ENCODE results near the gene ZDBF2.
"Not testable (repeated sequence)": the region's sequence is repeated elsewhere in the genome, so short reads cannot be mapped to it uniquely, and the experiment has no call there.

ZDBF2 gene

DNA sequence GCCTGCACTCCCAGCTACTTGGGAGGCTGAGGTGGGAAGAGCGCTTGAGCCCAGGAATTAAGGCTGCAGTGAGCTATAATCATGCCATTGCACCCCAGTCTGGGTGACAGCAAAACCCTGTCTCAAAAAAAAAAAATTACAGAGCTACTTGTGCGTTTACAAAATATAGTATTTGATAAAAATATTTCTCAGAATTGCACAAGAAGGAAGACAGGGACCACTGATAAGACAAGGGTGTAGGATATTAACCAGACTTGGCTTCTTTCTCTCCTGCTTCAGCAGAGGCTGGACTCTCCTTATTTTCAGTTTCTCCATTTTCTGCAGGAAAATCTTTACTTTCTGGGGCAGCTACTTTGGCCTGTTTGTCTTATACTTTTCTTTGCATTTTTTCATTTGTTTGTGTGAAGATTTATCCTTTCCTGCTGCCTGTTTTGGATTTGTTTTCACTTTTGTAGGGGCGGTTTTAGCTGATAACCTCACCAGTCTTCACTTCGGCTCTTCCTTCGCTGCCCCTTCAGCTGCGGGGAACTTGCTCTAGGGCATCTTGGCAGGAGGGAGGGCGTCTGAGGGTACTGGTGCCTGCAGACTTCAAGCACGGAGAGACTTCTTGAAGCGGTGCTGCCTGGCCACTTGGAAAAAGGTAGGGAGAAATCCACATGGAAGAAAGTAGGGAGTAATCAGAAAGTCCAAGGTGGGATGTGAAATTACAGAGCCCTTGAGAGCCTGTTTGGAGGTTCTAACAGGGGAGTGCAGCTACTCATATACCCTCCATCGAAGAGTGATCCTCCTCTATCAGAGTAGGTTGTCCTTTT lies 14.9 kb upstream of the ZDBF2 start:
- DNase-seq (ENCODE audit: low read depth, low spot score) = no peak

DNA sequence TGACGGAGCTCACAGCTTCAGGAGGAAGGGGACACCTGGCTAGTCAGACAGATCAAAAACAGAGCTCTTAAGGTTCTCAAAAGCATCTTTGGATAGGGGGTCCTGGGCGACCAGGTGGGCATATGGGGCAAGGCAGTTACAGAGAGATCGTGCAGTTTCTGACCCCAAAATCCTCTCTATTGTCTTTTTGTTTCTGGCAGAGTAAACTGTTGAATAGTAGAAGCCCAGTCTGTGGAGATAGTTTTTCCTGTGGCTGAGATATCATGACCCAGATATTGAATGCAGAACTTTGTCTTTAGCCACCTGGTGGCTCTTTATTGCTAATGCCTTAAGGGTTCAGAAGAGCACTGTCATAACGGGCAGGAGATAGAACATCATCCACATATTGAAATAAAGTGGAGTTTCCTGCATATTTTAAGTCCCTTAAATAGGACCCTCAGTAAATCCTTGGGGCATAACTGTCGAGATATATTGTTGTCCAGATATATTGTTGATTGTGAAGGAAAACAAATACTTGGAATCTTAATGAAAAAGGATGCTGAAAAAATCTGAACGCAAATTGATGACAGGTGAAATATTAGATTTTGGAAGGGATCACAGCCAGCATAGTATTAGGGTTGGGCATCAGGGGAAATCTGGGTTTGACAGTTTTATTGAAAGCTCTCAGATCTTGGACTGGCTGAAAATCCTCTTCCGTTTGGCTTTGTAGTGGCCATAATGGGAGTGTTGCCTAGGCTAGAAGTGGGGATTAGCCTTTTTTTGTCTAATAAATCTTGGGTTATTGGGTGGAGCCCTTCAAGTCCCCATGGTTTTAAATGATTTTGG lies 14.1 kb upstream of the ZDBF2 start:
- DNase-seq (ENCODE audit: low read depth, low spot score) = peak; percentile 32

DNA sequence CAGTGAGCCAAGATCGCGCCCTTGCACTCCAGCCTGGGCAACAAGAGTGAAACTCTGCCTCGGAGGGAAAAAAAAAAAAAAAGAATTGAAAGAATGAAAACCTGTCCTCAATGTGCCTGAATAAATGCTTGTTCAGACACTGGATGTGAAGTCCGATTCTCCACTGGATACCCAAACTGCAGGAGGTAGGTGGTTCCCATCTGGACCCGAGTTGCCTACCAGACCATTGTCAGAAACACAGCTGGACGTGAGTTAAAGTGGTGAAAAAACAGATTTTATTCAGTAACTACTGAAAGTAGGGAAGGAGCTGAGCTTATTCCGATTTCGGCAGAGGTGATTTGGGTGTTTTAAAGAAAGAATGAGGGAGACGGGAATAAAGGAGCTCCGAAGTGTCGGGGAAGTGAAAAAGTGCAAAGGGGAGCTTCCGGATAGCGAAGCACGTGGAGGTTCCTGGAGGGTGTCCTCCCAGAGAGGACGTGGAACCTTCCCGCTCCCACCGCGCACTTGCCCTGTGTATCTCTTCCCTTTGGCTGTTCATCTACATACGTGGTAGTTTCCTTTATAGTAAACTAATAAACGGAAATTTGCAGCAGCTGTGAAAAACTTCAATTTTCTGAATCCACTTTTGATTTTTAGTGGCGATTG lies 10.4 kb upstream of the ZDBF2 start:
- DNase-seq (ENCODE audit: low read depth, low spot score) = no peak

DNA sequence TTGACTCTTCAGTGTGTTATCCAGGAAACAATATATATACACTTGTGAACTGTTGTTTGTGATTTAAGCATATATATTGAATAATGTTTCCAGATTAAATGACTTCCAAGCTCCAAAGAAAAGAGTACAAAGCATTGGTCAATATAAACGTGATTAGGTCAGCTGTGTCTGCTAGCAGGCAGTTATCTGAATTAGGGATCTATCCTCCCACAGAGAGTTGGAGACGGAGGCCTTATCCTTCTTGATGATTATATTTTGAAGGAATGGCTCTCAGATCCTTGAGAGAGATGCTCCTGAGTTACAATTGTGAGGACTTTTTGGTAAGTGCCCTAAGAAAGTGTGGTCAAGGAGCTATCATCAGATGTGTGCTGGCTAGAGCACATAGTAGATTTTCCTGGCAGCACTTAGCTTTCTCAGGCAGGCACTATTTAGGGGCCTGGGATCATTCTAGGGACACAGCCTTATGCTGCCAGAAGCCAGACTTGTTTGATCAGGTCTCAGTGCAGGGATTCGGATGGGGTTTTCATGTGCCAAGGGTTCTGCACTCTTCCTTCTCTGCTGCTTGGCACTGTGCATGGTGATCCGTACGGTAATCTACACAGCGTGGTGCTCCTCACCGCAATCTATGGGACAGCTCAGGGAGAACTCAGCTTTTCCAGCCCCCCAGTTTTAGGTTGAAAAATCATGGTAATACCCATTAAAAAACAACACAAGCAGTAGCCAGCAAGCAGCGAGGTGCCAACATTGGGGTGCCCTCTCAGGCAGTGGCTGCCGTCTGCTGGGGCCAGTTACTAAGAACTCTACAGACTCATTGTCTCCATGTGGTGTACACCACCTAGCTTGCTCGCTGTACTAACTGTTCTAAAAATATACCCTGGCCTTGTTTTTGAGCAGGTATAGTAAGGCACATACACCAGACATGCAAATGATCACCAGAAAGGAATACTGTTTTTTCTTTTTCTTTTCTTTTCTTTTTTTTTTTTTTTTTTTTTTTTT lies 8.0 kb upstream of the ZDBF2 start:
- DNase-seq (ENCODE audit: low read depth, low spot score) = no peak

DNA sequence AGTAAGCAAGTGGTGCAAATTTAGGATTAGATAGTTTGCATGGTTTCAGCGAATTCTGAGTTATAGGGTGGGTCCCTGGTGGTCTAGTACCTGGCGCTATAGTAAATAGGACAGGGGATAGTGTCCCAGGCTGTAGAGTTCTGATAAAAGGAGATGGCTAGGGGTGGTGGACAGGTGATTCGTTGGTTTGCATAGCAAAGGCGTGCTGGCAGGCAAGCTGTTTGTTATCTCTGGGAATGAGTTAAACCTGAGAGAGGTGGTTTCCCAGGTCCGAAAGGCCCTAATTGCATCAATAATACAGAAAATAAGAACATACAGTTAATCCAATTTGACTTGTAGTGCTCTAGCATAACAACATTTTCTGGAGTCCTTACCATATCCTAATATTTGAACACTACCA lies 6.9 kb upstream of the ZDBF2 start:
- no peak for DNase-seq (ENCODE audit: low read depth, low spot score)

DNA sequence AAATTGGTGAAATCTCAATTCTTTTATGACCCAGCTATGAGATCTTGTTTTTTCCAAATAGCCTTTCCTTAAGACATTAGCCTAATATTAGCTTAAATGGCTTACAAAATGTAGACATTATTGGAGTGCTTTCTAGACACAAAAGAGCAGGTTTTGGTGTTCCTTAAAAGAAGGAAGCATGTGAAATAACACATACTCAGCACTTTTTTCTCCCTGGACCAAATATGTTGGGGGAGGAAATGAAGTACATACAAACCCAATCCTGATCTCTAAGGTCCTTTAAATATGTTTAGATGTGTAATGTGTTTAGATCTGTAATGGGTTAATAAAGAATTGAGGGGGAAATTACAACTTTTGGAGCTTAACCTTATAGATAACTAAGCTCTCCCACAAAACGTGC lies 3.4 kb upstream of the ZDBF2 start:
- no peak for DNase-seq (ENCODE audit: low read depth, low spot score)

DNA sequence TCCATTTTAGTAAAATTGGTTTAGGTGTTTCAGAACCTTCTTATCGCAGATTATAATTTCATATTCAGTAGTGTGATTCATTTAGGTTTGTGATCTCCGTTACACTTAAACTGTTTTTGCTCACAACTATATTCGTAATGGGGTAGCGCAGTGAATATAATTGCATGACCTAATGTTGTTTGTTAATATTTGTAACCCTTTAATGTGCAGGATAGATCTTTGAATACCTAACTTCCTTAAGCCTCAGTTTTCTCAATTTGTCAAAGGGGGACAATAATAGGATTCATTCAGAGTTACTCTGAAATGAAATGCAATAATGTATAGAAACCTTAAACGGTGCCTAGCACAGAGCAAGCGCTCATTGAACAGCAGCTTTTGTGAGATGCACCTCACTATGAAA lies 558 bp upstream of the ZDBF2 start:
- DNase-seq (ENCODE audit: low read depth, low spot score) = no peak

DNA sequence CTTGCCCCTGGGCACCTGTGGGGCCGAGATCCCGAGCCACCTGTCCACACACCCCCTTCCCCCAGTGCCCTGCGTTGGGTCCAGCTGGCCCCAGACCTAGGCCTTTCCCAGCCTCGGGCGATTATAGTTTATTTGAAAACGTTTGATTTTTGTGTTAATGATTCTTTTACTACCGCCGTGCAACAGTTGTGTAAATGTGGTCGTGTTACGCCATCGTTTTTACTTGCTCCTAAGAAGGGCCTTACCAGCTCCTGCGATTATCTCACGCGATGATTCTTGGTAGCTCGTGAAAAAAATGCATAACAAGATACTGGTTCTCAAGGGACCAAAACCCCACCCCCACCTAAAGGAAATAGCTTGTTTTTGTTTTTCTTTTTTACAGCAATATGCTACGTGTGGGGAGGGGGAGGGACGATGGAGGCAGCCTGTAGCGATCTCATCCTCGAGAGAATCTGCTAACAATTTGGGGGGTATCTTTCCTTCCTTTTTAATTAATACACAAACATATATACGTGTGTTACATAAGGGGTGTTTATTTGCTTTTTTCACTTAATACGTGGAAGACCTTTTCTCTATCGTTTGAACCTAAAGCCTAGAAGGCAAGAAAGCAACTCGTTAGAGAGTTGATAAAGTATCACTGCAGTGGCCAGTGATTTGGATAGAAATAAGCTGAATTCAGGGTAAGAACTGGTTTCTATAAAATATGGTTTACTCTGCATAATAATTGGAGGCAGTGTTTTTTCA lies 1.0 kb downstream of the ZDBF2 start:
- DNase-seq (ENCODE audit: low read depth, low spot score) = peak; percentile 47

DNA sequence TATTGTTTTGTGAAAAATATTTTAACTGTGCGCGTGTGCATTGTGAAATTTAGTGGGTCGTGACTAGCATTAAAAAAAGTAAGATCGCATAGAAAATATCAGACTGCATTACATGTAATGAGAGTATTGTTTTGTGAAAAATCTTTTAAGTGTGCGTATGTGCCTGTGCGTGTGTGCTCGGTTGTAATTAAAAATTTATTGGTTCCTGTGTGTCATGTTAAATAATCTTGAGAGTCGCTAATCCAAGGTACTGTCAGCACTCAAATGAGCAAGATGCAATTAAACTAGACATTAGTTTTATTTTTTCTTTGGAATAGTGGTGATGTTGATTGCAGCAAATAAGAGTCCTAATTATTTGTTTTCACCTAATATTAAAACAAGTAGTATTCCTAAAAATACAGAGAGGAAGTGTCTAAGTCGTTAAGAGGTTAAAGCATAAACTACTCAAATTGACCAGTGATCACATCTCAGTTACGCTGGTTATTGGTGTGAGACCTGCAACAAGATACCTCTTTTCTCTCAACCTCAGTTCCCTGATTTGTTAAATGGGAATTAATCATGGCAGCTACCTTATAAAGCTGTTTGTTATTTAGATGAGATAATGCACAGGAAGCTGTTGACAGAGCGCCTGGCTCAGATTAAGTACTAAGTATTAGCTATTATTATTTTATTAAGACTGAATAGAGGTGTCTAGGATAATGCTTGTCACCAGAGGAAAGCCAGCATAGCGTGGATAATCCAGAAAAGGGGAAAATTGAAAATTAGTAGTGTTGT lies 1.9 kb downstream of the ZDBF2 start:
- no peak for DNase-seq (ENCODE audit: low read depth, low spot score)

DNA sequence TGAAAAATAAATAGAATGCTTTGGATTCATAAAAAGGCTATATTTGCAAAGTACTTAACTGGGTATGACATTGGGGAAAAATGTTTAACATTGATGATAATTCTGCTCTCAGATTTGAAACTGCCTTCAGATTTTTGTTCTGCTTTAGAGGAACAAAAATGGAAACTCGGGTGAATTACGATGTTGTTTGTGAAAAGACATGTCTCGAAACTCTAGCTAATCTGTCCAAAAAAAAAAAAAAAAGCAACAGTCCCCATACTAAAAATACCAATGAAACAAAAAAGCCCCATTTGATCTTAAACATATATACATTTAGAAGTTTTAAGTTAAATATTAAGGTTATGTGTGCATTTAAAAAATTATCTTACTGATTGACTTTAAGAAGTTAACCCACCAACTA lies 3.0 kb downstream of the ZDBF2 start:
- no peak for DNase-seq (ENCODE audit: low read depth, low spot score)

DNA sequence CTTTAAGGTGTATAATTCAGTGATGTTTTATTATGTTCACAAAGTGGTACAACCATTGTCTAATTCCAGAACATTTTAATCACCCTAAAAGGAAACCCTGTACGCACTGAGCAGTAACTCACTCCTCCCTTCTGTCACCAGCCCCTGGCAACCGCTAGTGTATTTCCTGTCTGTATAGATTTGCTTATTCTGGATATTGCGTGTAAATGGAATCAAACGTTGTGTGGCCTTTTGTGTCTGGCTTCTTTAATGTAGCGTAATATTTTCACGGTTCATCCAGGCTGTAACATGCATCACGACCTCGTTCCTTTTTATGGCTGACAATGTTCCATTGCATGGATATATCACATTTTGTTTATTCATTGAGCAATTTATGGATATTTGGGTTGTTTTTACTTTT lies 8.3 kb downstream of the ZDBF2 start:
- no peak for DNase-seq (ENCODE audit: low read depth, low spot score)

DNA sequence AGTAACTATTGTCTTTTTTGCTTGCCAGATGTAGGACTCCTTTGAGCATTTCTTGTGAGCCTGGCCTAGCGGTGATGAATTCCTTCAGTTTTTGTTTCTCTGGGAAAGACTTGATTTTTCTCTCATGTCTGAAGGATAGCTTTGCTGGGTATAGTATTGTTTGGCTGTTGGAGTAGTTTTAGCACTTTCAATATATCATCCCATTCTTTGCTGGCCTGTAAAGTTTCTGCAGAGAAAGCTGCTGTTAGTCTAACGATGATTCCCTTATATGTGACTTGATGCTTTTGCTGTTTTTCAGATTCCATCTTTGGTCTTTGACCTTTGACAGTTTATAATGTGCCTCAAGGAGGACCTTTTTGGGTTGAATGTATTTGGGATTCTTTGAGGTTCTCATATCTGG lies 12.7 kb downstream of the ZDBF2 start:
- no peak for DNase-seq (ENCODE audit: low read depth, low spot score)

DNA sequence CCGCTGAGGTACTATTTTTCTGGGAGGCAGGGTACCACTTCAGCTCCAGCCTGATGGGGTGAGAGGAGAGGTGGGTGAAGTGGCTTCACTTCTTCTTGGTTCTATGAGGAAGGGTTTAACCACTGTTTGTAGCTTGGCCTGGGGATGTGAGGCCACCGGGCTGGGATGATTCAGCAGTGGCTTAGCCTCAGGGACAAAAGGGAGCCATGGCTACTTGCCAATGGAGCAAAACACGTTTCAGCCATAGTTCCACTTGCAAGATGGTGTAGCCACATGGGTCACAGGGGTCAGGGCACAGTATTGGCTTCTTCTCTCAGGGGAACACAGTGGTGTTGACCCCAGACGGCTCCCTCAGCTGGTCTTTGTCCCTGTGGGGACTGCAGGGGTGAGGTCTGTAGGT lies 14.9 kb downstream of the ZDBF2 start:
- DNase-seq (ENCODE audit: low read depth, low spot score) = peak; percentile 17

DNA sequence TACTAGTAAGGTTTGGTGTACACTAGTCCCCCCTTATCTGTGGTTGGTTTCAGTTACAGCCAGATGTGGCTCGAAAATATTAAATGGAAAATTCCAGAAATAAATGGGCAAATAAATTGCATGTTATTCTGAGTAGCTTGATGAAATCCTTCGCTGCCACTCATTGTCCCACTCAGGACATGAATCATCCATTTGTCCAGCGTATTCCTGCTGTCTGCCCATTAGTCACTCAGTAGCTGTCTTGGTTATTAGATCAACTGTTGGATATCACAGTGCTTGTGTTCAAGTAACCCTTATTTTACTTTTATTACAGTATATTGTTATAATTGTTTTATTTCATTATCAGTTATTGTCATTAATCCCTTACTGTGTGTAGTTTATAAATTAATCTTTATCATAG lies 21.7 kb downstream of the ZDBF2 start:
- DNase-seq (ENCODE audit: low read depth, low spot score) = peak; percentile 38

DNA sequence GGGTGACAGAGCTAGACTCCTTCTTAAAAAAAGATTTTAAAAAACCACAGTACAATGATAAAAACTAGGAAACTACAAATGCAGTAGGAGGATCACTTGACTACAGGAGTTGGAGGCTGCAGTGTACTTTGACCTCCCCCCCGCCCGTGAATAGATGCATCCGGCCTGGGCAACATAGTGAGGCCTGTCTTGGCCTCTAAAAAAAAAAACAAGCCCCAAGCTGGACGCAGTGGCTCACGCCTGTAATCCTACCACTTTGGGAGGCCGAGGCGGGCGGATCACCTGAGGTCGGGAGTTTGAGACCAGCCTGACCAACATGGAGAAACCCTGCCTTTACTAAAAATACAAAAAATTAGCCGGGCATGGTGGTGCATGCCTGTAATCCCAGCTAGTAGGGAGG lies 25.1 kb downstream of the ZDBF2 start:
- DNase-seq (ENCODE audit: low read depth, low spot score) = not testable (repeated sequence)

DNA sequence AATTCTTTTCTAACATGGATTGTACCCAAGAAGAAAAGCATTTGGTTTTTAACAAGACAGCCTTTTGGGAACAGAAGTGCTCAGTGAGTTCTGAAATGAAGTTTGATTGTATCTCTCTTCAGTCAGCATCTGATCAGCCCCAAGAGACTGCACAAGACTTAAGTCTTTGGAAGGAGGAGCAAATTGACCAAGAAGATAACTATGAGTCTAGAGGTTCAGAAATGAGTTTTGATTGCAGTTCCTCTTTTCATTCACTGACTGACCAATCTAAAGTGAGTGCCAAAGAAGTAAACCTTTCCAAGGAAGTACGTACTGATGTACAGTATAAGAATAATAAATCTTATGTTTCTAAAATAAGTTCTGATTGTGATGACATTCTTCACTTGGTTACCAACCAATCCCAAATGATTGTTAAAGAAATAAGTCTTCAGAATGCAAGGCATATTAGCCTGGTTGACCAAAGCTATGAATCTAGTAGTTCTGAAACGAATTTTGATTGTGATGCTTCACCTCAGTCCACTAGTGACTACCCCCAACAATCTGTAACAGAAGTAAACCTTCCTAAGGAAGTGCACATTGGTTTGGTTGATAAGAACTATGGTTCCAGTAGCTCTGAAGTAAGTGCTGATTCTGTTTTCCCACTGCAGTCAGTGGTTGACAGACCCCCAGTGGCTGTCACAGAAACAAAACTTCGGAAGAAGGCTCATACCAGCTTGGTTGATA lies 31.2 kb downstream of the ZDBF2 start:
- no peak for DNase-seq (ENCODE audit: low read depth, low spot score)

DNA sequence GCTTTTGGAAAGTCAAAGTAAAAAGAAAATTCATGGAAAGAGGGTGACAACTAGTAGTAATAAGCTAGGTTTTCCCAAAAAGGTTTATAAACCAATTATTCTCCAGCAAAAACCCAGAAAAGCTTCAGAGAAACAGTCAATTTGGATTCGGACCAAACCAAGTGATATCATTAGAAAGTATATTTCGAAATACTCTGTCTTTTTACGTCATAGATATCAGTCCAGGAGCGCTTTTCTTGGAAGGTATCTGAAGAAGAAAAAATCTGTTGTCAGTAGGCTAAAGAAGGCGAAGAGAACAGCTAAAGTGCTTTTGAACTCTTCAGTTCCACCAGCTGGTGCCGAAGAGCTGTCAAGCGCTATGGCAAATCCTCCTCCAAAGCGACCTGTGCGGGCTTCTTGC lies 36.6 kb downstream of the ZDBF2 start:
- DNase-seq (ENCODE audit: low read depth, low spot score) = no peak

DNA sequence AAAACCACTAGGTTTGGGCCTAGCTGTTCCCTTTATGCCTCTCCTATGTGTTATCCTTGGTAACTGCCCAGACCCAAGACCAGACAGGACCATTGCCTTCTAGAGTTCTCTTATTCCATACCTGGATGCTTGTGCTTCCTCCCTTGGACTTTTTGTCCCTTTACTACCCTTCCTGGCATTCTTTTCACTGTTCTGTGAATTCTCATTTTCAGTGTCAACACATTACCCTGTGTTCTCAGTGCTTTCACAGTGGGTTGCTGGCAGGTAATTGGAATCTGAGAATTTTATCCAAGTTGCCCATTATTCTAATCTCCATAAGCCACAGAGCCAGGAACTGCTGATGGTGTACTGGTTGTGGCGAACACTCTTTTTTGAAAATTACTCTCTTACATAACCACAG lies 41.7 kb downstream of the ZDBF2 start:
- DNase-seq (ENCODE audit: low read depth, low spot score) = peak; percentile 57

DNA sequence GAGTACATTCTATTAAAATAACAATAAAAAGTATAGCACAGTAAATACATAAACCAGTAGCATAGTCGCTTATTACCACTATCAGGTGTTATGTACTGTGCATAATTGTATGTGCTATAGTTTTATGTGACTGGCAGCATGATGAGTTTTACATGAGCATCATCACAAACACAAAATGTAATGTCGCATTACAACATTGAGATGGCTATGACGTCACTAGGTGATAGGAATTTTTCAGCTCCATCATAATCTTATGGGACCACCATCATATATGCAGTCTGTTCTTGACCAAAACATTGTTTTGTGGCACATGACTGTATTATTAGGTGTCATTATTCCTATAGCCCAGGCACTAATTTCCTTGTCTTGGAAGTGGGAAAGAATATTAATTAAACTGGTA lies 48.6 kb downstream of the ZDBF2 start:
- DNase-seq (ENCODE audit: low read depth, low spot score) = no peak
